GM23338 (cell line): ENCODE results near the gene CTNNAL1. TPM values are rescaled to one million over a fixed set of nuclear protein-coding genes. Genes with fewer than 3 reads are reported as not detected.

Source experiments
- ATAC-seq: fragments of 200-7000 bp; cut with Tn5 transposase; 3 replicates; pipeline ENCODE4 v1.9.1; 2020
- DNase-seq: peaks from one replicate; pipeline ENCODE4 v3.0.0-alpha.2; 2015; ENCODE audit warnings: low spot score
- H2AFZ ChIP-seq: fragments of 200-600 bp; sonication (generic); 2 replicates; pipeline ENCODE4 v1.8.0; 2016; ENCODE audit warnings: antibody characterized with exemption, mild to moderate bottlenecking, moderate library complexity
- H3F3A ChIP-seq: fragments of 200-600 bp; sonication (generic); replicated peaks from 2 replicates; pipeline ENCODE4 v1.8.0; 2017; ENCODE audit warnings: antibody characterized with exemption, mixed run types, low read depth
- H3K27ac ChIP-seq: fragments of 200-600 bp; sonication (generic); 2 replicates; pipeline ENCODE4 v1.6.1; 2016; ENCODE audit warnings: low read depth
- H3K27me3 ChIP-seq: fragments of 200-600 bp; sonication (generic); 2 replicates; pipeline ENCODE4 v1.8.0; 2016; ENCODE audit warnings: mild to moderate bottlenecking, mixed run types, moderate library complexity; ENCODE audit not compliant: insufficient read depth
- H3K36me3 ChIP-seq: fragments of 200-600 bp; sonication (generic); 2 replicates; pipeline ENCODE4 v1.8.0; 2016; ENCODE audit warnings: mild to moderate bottlenecking; ENCODE audit not compliant: insufficient read depth
- H3K4me1 ChIP-seq: fragments of 200-600 bp; sonication (generic); 2 replicates; pipeline ENCODE4 v1.8.0; 2016; ENCODE audit warnings: mild to moderate bottlenecking, moderate library complexity; ENCODE audit not compliant: insufficient read depth
- H3K4me2 ChIP-seq: fragments of 200-600 bp; sonication (generic); 2 replicates; pipeline ENCODE4 v1.7.1; 2017; ENCODE audit warnings: mixed run types
- H3K4me3 ChIP-seq: fragments of 200-600 bp; sonication (generic); 2 replicates; pipeline ENCODE4 v1.6.1; 2016; ENCODE audit warnings: mixed run types
- H3K79me2 ChIP-seq: fragments of 200-600 bp; sonication (generic); replicated peaks from 2 replicates; pipeline ENCODE4 v1.8.0; 2017; ENCODE audit warnings: mild to moderate bottlenecking; ENCODE audit not compliant: insufficient read depth
- H3K9me2 ChIP-seq: fragments of 200-600 bp; sonication (generic); 2 replicates; pipeline ENCODE4 v1.8.0; 2017; ENCODE audit not compliant: insufficient read depth
- H4K20me1 ChIP-seq: fragments of 200-600 bp; sonication (generic); replicated peaks from 2 replicates; pipeline ENCODE4 v1.8.0; 2017; ENCODE audit warnings: mild to moderate bottlenecking; ENCODE audit not compliant: insufficient read depth
- H3K27ac Mint-ChIP-seq: 2 replicates; pipeline ENCODE4 v1.8.0; 2020; ENCODE audit warnings: inconsistent platforms, mild to moderate bottlenecking, moderate library complexity, mixed read lengths
- H3K27me3 Mint-ChIP-seq: 3 replicates; pipeline ENCODE4 v1.8.0; 2022; ENCODE audit warnings: low read depth, mild to moderate bottlenecking, moderate library complexity, mixed read lengths, inconsistent platforms; ENCODE audit not compliant: insufficient read depth, poor library complexity
- H3K36me3 Mint-ChIP-seq: 3 replicates; pipeline ENCODE4 v1.8.0; 2021; ENCODE audit warnings: low read depth, mild to moderate bottlenecking, inconsistent platforms, moderate library complexity, mixed read lengths
- H3K4me1 Mint-ChIP-seq: 3 replicates; pipeline ENCODE4 v1.8.0; 2020; ENCODE audit warnings: mild to moderate bottlenecking, inconsistent platforms, mixed read lengths
- H3K4me3 Mint-ChIP-seq: 3 replicates; pipeline ENCODE4 v1.8.0; 2021; ENCODE audit warnings: moderate library complexity, mild to moderate bottlenecking, inconsistent platforms, mixed read lengths
- H3K9me3 Mint-ChIP-seq: 3 replicates; pipeline ENCODE4 v1.8.0; 2020; ENCODE audit warnings: moderate library complexity, mild to moderate bottlenecking, inconsistent platforms, mixed read lengths
- CREB1 ChIP-seq: fragments of 250-450 bp; sonication (Bioruptor Pico); IDR thresholded peaks from 2 replicates; pipeline ENCODE4 v1.5.0; 2020; ENCODE audit warnings: low read depth, mild to moderate bottlenecking, moderate library complexity
- ETS1 ChIP-seq: IDR thresholded peaks from 2 replicates; pipeline ENCODE4 v1.6.1; 2016; ENCODE audit warnings: antibody characterized with exemption
- EZH2phosphoT487 ChIP-seq: fragments of 200-600 bp; sonication (generic); IDR thresholded peaks from one replicate; pipeline ENCODE4 v1.8.1; 2018; ENCODE audit warnings: antibody characterized with exemption; ENCODE audit not compliant: unreplicated experiment
- JUNB ChIP-seq: IDR thresholded peaks from one replicate; pipeline ENCODE4 v1.6.1; 2016; ENCODE audit warnings: antibody characterized with exemption; ENCODE audit not compliant: unreplicated experiment
- NANOG ChIP-seq: IDR thresholded peaks from 2 replicates; pipeline ENCODE4 v1.6.1; 2016; ENCODE audit warnings: antibody characterized with exemption, borderline replicate concordance
- POLR2AphosphoS5 ChIP-seq: IDR thresholded peaks from 2 replicates; pipeline ENCODE4 v1.6.1; 2016; ENCODE audit warnings: antibody characterized with exemption, low read depth
- STAT1 ChIP-seq: IDR thresholded peaks from one replicate; pipeline ENCODE4 v1.6.1; 2016; ENCODE audit warnings: antibody characterized with exemption; ENCODE audit not compliant: unreplicated experiment
- ZNF114 ChIP-seq: fragments of 250-450 bp; sonication (Bioruptor Pico); IDR thresholded peaks from 2 replicates; pipeline ENCODE4 v1.5.0; 2020; ENCODE audit warnings: mild to moderate bottlenecking, moderate library complexity
- ZNF331 ChIP-seq: fragments of 250-450 bp; sonication (Bioruptor Pico); IDR thresholded peaks from 2 replicates; pipeline ENCODE4 v1.5.0; 2020; ENCODE audit warnings: low read depth, mild to moderate bottlenecking, moderate library complexity
- polyA plus RNA-seq: library from polyadenylated mRNA; unstranded; fragments of >200 nt; fragmentation: Nextera tagmentation; extraction: Ambion mirVana; gene quantifications from 2 replicates; pipeline ENCODE4 v1.2.1, GENCODE V29; 2016
- total RNA-seq: library from RNA; depleted of rRNA; stranded (reverse); fragments of >200 nt; shearing (Covaris generic); gene quantifications from 2 replicates; pipeline ENCODE4 v1.2.3, GENCODE V29; 2014
- TF ChIP-seq, protein P1 (sequence below): fragments of 250-450 bp; sonication (Bioruptor Pico); IDR thresholded peaks from 2 replicates; pipeline ENCODE4 v1.5.0; 2020; ENCODE audit warnings: mild to moderate bottlenecking, moderate library complexity

CTNNAL1 gene
- total and polyA plus RNA-seq, 2 experiments from 2014 or later, result 63.0 to 211 TPM

GRCh38 chr9:109062543-109062942, 49.2 kb upstream of the CTNNAL1 start (continued):
- TF ChIP-seq, protein P1, sequence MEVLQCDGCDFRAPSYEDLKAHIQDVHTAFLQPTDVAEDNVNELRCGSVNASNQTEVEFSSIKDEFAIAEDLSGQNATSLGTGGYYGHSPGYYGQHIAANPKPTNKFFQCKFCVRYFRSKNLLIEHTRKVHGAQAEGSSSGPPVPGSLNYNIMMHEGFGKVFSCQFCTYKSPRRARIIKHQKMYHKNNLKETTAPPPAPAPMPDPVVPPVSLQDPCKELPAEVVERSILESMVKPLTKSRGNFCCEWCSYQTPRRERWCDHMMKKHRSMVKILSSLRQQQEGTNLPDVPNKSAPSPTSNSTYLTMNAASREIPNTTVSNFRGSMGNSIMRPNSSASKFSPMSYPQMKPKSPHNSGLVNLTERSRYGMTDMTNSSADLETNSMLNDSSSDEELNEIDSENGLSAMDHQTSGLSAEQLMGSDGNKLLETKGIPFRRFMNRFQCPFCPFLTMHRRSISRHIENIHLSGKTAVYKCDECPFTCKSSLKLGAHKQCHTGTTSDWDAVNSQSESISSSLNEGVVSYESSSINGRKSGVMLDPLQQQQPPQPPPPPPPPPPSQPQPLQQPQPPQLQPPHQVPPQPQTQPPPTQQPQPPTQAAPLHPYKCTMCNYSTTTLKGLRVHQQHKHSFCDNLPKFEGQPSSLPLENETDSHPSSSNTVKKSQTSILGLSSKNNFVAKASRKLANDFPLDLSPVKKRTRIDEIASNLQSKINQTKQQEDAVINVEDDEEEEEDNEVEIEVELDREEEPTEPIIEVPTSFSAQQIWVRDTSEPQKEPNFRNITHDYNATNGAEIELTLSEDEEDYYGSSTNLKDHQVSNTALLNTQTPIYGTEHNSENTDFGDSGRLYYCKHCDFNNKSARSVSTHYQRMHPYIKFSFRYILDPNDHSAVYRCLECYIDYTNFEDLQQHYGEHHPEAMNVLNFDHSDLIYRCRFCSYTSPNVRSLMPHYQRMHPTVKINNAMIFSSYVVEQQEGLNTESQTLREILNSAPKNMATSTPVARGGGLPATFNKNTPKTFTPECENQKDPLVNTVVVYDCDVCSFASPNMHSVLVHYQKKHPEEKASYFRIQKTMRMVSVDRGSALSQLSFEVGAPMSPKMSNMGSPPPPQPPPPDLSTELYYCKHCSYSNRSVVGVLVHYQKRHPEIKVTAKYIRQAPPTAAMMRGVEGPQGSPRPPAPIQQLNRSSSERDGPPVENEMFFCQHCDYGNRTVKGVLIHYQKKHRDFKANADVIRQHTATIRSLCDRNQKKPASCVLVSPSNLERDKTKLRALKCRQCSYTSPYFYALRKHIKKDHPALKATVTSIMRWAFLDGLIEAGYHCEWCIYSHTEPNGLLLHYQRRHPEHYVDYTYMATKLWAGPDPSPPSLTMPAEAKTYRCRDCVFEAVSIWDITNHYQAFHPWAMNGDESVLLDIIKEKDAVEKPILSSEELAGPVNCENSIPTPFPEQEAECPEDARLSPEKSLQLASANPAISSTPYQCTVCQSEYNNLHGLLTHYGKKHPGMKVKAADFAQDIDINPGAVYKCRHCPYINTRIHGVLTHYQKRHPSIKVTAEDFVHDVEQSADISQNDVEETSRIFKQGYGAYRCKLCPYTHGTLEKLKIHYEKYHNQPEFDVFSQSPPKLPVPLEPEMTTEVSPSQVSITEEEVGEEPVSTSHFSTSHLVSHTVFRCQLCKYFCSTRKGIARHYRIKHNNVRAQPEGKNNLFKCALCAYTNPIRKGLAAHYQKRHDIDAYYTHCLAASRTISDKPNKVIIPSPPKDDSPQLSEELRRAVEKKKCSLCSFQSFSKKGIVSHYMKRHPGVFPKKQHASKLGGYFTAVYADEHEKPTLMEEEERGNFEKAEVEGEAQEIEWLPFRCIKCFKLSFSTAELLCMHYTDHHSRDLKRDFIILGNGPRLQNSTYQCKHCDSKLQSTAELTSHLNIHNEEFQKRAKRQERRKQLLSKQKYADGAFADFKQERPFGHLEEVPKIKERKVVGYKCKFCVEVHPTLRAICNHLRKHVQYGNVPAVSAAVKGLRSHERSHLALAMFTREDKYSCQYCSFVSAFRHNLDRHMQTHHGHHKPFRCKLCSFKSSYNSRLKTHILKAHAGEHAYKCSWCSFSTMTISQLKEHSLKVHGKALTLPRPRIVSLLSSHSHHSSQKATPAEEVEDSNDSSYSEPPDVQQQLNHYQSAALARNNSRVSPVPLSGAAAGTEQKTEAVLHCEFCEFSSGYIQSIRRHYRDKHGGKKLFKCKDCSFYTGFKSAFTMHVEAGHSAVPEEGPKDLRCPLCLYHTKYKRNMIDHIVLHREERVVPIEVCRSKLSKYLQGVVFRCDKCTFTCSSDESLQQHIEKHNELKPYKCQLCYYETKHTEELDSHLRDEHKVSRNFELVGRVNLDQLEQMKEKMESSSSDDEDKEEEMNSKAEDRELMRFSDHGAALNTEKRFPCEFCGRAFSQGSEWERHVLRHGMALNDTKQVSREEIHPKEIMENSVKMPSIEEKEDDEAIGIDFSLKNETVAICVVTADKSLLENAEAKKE, result no peak

- no peaks in the 10 kb centered on the region for H3K9me2 ChIP-seq
- H3F3A ChIP-seq, result no peaks in the 10 kb centered on the region
- no peak overlapping the region for H3K27ac Mint-ChIP-seq
- peaks cover 3% of the 10 kb centered on the region; the same call in 1 of the 2 replicates for H3K4me1 ChIP-seq
- no peak overlapping the region for H2AFZ ChIP-seq
- no peaks in the 10 kb centered on the region for H3K27me3 ChIP-seq
- peaks cover 4% of the 10 kb centered on the region for H3K27me3 Mint-ChIP-seq
- H3K4me1 Mint-ChIP-seq, result peaks cover 1% of the 10 kb centered on the region; the same call in 2 of the 3 replicates
- no peaks in the 10 kb centered on the region for H3K79me2 ChIP-seq
- H3K4me2 ChIP-seq, result no peak overlapping the region
- H3K4me3 Mint-ChIP-seq, result no peak overlapping the region
- no peaks in the 10 kb centered on the region for H3K9me3 Mint-ChIP-seq
- H4K20me1 ChIP-seq, result 0 out of 2 replicates have a peak, but pooled peaks cover 5% of the 10 kb centered on the region
- no peak overlapping the region for H3K27ac ChIP-seq
- DNase-seq (no peak), ATAC-seq (no peak)
- H3K36me3 Mint-ChIP-seq, result peaks cover 64% of the 10 kb centered on the region
- no peak overlapping the region for H3K4me3 ChIP-seq
- peaks cover 49% of the 10 kb centered on the region for H3K36me3 ChIP-seq
- TF ChIP-seq ZNF114 (CRISPR knock-in tag) (no peak), EZH2phosphoT487 (no peak), NANOG (no peak), STAT1 (no peak), POLR2AphosphoS5 (no peak), CREB1 (CRISPR knock-in tag) (no peak), JUNB (no peak), ZNF331 (CRISPR knock-in tag) (no peak), ETS1 (no peak)
- TF ChIP-seq, protein P1, result no peak
Observed at GRCh38 chr9:109060191-109060590, 46.9 kb upstream of the CTNNAL1 start.
